Muscle layer of duodenum (tissue), 2 donors: Measurements from ENCODE around the gene HMGCR.
A peak's percentile ranks its signal among the peaks of the same experiment; 100 is the strongest.
"Not testable (repeated sequence)": the region's sequence is repeated elsewhere in the genome, so short reads cannot be mapped to it uniquely, and the experiment has no call there.

Experiments
- H3K27ac ChIP-seq: one replicate; pipeline ENCODE4 v1.7.0; 2013; ENCODE audit warnings: mild to moderate bottlenecking, low read length
- H3K27me3 ChIP-seq: one replicate; pipeline ENCODE4 v1.7.0; 2013; ENCODE audit warnings: low read depth, mild to moderate bottlenecking, control low read depth, low read length
- H3K36me3 ChIP-seq, 2 donors: one replicate each; pipeline ENCODE4 v1.7.0; 2013; ENCODE audit warnings: low read length in 2 of 2, control low read depth in 1 of 2, mild to moderate bottlenecking in 1 of 2; ENCODE audit not compliant: insufficient read depth in 2 of 2, control insufficient read depth in 1 of 2
- H3K4me1 ChIP-seq, 2 donors: one replicate each; pipeline ENCODE4 v1.7.0; 2013; ENCODE audit warnings: low read length in 2 of 2, mild to moderate bottlenecking in 2 of 2, control low read depth in 1 of 2, moderate library complexity in 1 of 2; ENCODE audit not compliant: insufficient read depth in 2 of 2, control insufficient read depth in 1 of 2
- H3K4me3 ChIP-seq, 2 donors: one replicate each; pipeline ENCODE4 v1.7.0; 2013; ENCODE audit warnings: low read length in 2 of 2, low read depth in 1 of 2, mild to moderate bottlenecking in 1 of 2
- H3K9me3 ChIP-seq, 2 donors: one replicate each; pipeline ENCODE4 v1.7.0; 2013; ENCODE audit warnings: low read length in 2 of 2, control low read depth in 1 of 2, mild to moderate bottlenecking in 1 of 2; ENCODE audit not compliant: control insufficient read depth in 1 of 2
- donor health status: healthy.

The HMGCR gene

GRCh38 chr5:75336615-75337336, at the start of gene HMGCR:
Gene HMGCR, plus strand, starts transcription at chr5:75337220. Its CDS starts 5,386 bp downstream, at chr5:75342606.
- no peaks in the 10 kb centered on the region for H3K9me3 ChIP-seq
- H3K36me3 ChIP-seq: no peaks in the 10 kb centered on the region
- no peaks in the 10 kb centered on the region for H3K27me3 ChIP-seq
- peaks cover 5 to 18% of the 10 kb centered on the region in 2 donors for H3K4me1 ChIP-seq
- H3K27ac ChIP-seq: peak within 1 kb of the TSS; percentile 86
- peak within 1 kb of the TSS; percentile 86 to 92 for H3K4me3 ChIP-seq

- not testable (repeated sequence) for H3K27me3 ChIP-seq, H3K4me3 ChIP-seq, H3K27ac ChIP-seq, H3K4me1 ChIP-seq, H3K36me3 ChIP-seq, H3K9me3 ChIP-seq
Measured at GRCh38 chr5:75291844-75292243, 45.2 kb upstream of the HMGCR start.

GRCh38 chr5:75300084-75300483, 36.9 kb upstream of the HMGCR start:
- H3K27me3 ChIP-seq: no peaks in the 10 kb centered on the region
- no peak overlapping the region for H3K4me3 ChIP-seq

GRCh38 chr5:75303419-75303818, 33.6 kb upstream of the HMGCR start:
- Histone ChIP-seq H3K27ac (no peak overlapping the region), H3K9me3 (no peaks in the 10 kb centered on the region), H3K4me3 (no peak overlapping the region), H3K27me3 (no peaks in the 10 kb centered on the region), H3K36me3 (no peaks in the 10 kb centered on the region), H3K4me1 (no peaks in the 10 kb centered on the region)

More at GRCh38 chr5:75300084-75300483, 36.9 kb upstream of the HMGCR start:
- no peaks in the 10 kb centered on the region for H3K4me1 ChIP-seq
- no peaks in the 10 kb centered on the region for H3K9me3 ChIP-seq
- H3K27ac ChIP-seq: no peak overlapping the region
- H3K36me3 ChIP-seq: no peaks in the 10 kb centered on the region

- H3K27ac ChIP-seq, H3K36me3 ChIP-seq, H3K4me3 ChIP-seq, H3K4me1 ChIP-seq, H3K27me3 ChIP-seq, H3K9me3 ChIP-seq: not testable (repeated sequence)
Measured at GRCh38 chr5:75304486-75304885, 32.5 kb upstream of the HMGCR start.

GRCh38 chr5:75306746-75307145, 30.3 kb upstream of the HMGCR start:
- H3K4me3 ChIP-seq: no peak overlapping the region
- H3K4me1 ChIP-seq: no peaks in the 10 kb centered on the region
- H3K27ac ChIP-seq: no peak overlapping the region
- H3K27me3 ChIP-seq: no peaks in the 10 kb centered on the region
- H3K36me3 ChIP-seq: no peaks in the 10 kb centered on the region
- H3K9me3 ChIP-seq: no peaks in the 10 kb centered on the region

GRCh38 chr5:75310212-75310611, 26.8 kb upstream of the HMGCR start:
- no peak overlapping the region for H3K4me3 ChIP-seq

GRCh38 chr5:75319148-75319547, 17.9 kb upstream of the HMGCR start:
- not testable (repeated sequence) for H3K27me3 ChIP-seq, H3K27ac ChIP-seq, H3K4me1 ChIP-seq, H3K9me3 ChIP-seq, H3K36me3 ChIP-seq, H3K4me3 ChIP-seq

More at GRCh38 chr5:75310212-75310611, 26.8 kb upstream of the HMGCR start:
- H3K27ac ChIP-seq: no peak overlapping the region
- no peaks in the 10 kb centered on the region for H3K36me3 ChIP-seq
- no peaks in the 10 kb centered on the region for H3K4me1 ChIP-seq
- no peaks in the 10 kb centered on the region for H3K9me3 ChIP-seq
- no peaks in the 10 kb centered on the region for H3K27me3 ChIP-seq

- Histone ChIP-seq H3K27ac (no peak overlapping the region), H3K27me3 (no peaks in the 10 kb centered on the region), H3K4me3 (no peak overlapping the region), H3K36me3 (no peaks in the 10 kb centered on the region), H3K4me1 (no peaks in the 10 kb centered on the region), H3K9me3 (no peaks in the 10 kb centered on the region)
Measured at GRCh38 chr5:75319638-75320037, 17.4 kb upstream of the HMGCR start.

GRCh38 chr5:75320371-75320770, 16.6 kb upstream of the HMGCR start:
- Histone ChIP-seq H3K27me3 (no peaks in the 10 kb centered on the region), H3K36me3 (no peaks in the 10 kb centered on the region), H3K4me1 (no peaks in the 10 kb centered on the region), H3K4me3 (no peak overlapping the region), H3K27ac (no peak overlapping the region), H3K9me3 (no peaks in the 10 kb centered on the region)

- Histone ChIP-seq H3K27me3 (no peaks in the 10 kb centered on the region), H3K4me3 (no peak overlapping the region), H3K36me3 (no peaks in the 10 kb centered on the region), H3K27ac (no peak overlapping the region), H3K9me3 (no peaks in the 10 kb centered on the region), H3K4me1 (no peaks in the 10 kb centered on the region)
Measured at GRCh38 chr5:75322066-75322465, 15.0 kb upstream of the HMGCR start.

- Histone ChIP-seq H3K27me3 (no peaks in the 10 kb centered on the region), H3K27ac (no peak overlapping the region), H3K4me3 (no peak overlapping the region), H3K4me1 (no peaks in the 10 kb centered on the region), H3K36me3 (no peaks in the 10 kb centered on the region), H3K9me3 (no peaks in the 10 kb centered on the region)
Measured at GRCh38 chr5:75324791-75325190, 12.2 kb upstream of the HMGCR start.
